GM23338 (cell line): ENCODE measurements around the gene RBCK1. TPM values are rescaled to one million over a fixed set of nuclear protein-coding genes. Genes with fewer than 3 reads are reported as not detected.

Source experiments
- ATAC-seq: fragments of 200-7000 bp; cut with Tn5 transposase; 3 replicates; pipeline ENCODE4 v1.9.1; 2020
- DNase-seq: peaks from one replicate; pipeline ENCODE4 v3.0.0-alpha.2; 2015; ENCODE audit warnings: low spot score
- H2AFZ ChIP-seq: fragments of 200-600 bp; sonication (generic); 2 replicates; pipeline ENCODE4 v1.8.0; 2016; ENCODE audit warnings: antibody characterized with exemption, mild to moderate bottlenecking, moderate library complexity
- H3F3A ChIP-seq: fragments of 200-600 bp; sonication (generic); replicated peaks from 2 replicates; pipeline ENCODE4 v1.8.0; 2017; ENCODE audit warnings: antibody characterized with exemption, mixed run types, low read depth
- H3K27ac ChIP-seq: fragments of 200-600 bp; sonication (generic); 2 replicates; pipeline ENCODE4 v1.6.1; 2016; ENCODE audit warnings: low read depth
- H3K27me3 ChIP-seq: fragments of 200-600 bp; sonication (generic); 2 replicates; pipeline ENCODE4 v1.8.0; 2016; ENCODE audit warnings: mild to moderate bottlenecking, mixed run types, moderate library complexity; ENCODE audit not compliant: insufficient read depth
- H3K36me3 ChIP-seq: fragments of 200-600 bp; sonication (generic); 2 replicates; pipeline ENCODE4 v1.8.0; 2016; ENCODE audit warnings: mild to moderate bottlenecking; ENCODE audit not compliant: insufficient read depth
- H3K4me1 ChIP-seq: fragments of 200-600 bp; sonication (generic); 2 replicates; pipeline ENCODE4 v1.8.0; 2016; ENCODE audit warnings: mild to moderate bottlenecking, moderate library complexity; ENCODE audit not compliant: insufficient read depth
- H3K4me2 ChIP-seq: fragments of 200-600 bp; sonication (generic); 2 replicates; pipeline ENCODE4 v1.7.1; 2017; ENCODE audit warnings: mixed run types
- H3K4me3 ChIP-seq: fragments of 200-600 bp; sonication (generic); 2 replicates; pipeline ENCODE4 v1.6.1; 2016; ENCODE audit warnings: mixed run types
- H3K79me2 ChIP-seq: fragments of 200-600 bp; sonication (generic); replicated peaks from 2 replicates; pipeline ENCODE4 v1.8.0; 2017; ENCODE audit warnings: mild to moderate bottlenecking; ENCODE audit not compliant: insufficient read depth
- H3K9me2 ChIP-seq: fragments of 200-600 bp; sonication (generic); 2 replicates; pipeline ENCODE4 v1.8.0; 2017; ENCODE audit not compliant: insufficient read depth
- H4K20me1 ChIP-seq: fragments of 200-600 bp; sonication (generic); replicated peaks from 2 replicates; pipeline ENCODE4 v1.8.0; 2017; ENCODE audit warnings: mild to moderate bottlenecking; ENCODE audit not compliant: insufficient read depth
- H3K27ac Mint-ChIP-seq: 2 replicates; pipeline ENCODE4 v1.8.0; 2020; ENCODE audit warnings: inconsistent platforms, mild to moderate bottlenecking, moderate library complexity, mixed read lengths
- H3K27me3 Mint-ChIP-seq: 3 replicates; pipeline ENCODE4 v1.8.0; 2022; ENCODE audit warnings: low read depth, mild to moderate bottlenecking, moderate library complexity, mixed read lengths, inconsistent platforms; ENCODE audit not compliant: insufficient read depth, poor library complexity
- H3K36me3 Mint-ChIP-seq: 3 replicates; pipeline ENCODE4 v1.8.0; 2021; ENCODE audit warnings: low read depth, mild to moderate bottlenecking, inconsistent platforms, moderate library complexity, mixed read lengths
- H3K4me1 Mint-ChIP-seq: 3 replicates; pipeline ENCODE4 v1.8.0; 2020; ENCODE audit warnings: mild to moderate bottlenecking, inconsistent platforms, mixed read lengths
- H3K4me3 Mint-ChIP-seq: 3 replicates; pipeline ENCODE4 v1.8.0; 2021; ENCODE audit warnings: moderate library complexity, mild to moderate bottlenecking, inconsistent platforms, mixed read lengths
- H3K9me3 Mint-ChIP-seq: 3 replicates; pipeline ENCODE4 v1.8.0; 2020; ENCODE audit warnings: moderate library complexity, mild to moderate bottlenecking, inconsistent platforms, mixed read lengths
- ETS1 ChIP-seq: IDR thresholded peaks from 2 replicates; pipeline ENCODE4 v1.6.1; 2016; ENCODE audit warnings: antibody characterized with exemption
- EZH2 ChIP-seq: fragments of 200-600 bp; sonication (generic); IDR thresholded peaks from one replicate; pipeline ENCODE4 v1.8.0; 2017; ENCODE audit warnings: antibody characterized with exemption, mild to moderate bottlenecking, low read depth; ENCODE audit not compliant: unreplicated experiment
- POLR2AphosphoS5 ChIP-seq: IDR thresholded peaks from 2 replicates; pipeline ENCODE4 v1.6.1; 2016; ENCODE audit warnings: antibody characterized with exemption, low read depth
- REST ChIP-seq: IDR thresholded peaks from one replicate; pipeline ENCODE4 v1.6.1; 2018; ENCODE audit warnings: antibody characterized with exemption; ENCODE audit not compliant: unreplicated experiment
- polyA plus RNA-seq: library from polyadenylated mRNA; unstranded; fragments of >200 nt; fragmentation: Nextera tagmentation; extraction: Ambion mirVana; gene quantifications from 2 replicates; pipeline ENCODE4 v1.2.1, GENCODE V29; 2016
- total RNA-seq: library from RNA; depleted of rRNA; stranded (reverse); fragments of >200 nt; shearing (Covaris generic); gene quantifications from 2 replicates; pipeline ENCODE4 v1.2.3, GENCODE V29; 2014

RBCK1 gene
- total and polyA plus RNA-seq, 2 experiments from 2014 or later = 52.6 to 56.8 TPM

GRCh38 chr20:407953-408842, at the start of gene RBCK1 (continued):
- TF ChIP-seq ETS1 = no peak

- H3K4me3 ChIP-seq = no peak overlapping the region
- no peak for ATAC-seq
- Mint-ChIP-seq H3K9me3 (no peaks in the 10 kb centered on the region; the same call in 2 of the 3 replicates), H3K27me3 (peaks cover 19% of the 10 kb centered on the region), H3K27ac (no peak overlapping the region), H3K36me3 (no peaks in the 10 kb centered on the region), H3K4me3 (no peak overlapping the region), H3K4me1 (peaks cover 18% of the 10 kb centered on the region)
- H3K27me3 ChIP-seq = no peaks in the 10 kb centered on the region
- 0 out of 2 replicates have a peak, but pooled peaks cover 10% of the 10 kb centered on the region for H3F3A ChIP-seq
- peaks cover 13% of the 10 kb centered on the region for H3K4me1 ChIP-seq
- no peak for TF ChIP-seq REST
- TF ChIP-seq ETS1 = no peak
- no peak for TF ChIP-seq POLR2AphosphoS5
- no peak for TF ChIP-seq EZH2
- H2AFZ ChIP-seq = peak overlapping the region; percentile 94
- no peak overlapping the region for H3K27ac ChIP-seq
- no peaks in the 10 kb centered on the region for H3K79me2 ChIP-seq
- DNase-seq = no peak
- no peaks in the 10 kb centered on the region for H3K9me2 ChIP-seq
- no peaks in the 10 kb centered on the region for H3K36me3 ChIP-seq
- no peaks in the 10 kb centered on the region for H4K20me1 ChIP-seq
- H3K4me2 ChIP-seq = no peak overlapping the region
These were observed 49.1 kb upstream of the RBCK1 start for GRCh38 chr20:358891-359555.
